ENCODE results near the gene DUXA. TPM values are rescaled to one million over a fixed set of nuclear protein-coding genes. Genes with fewer than 3 reads are reported as not detected.

DUXA gene
- total RNA-seq, 1 experiment from 2014 or later: not detected

- Histone ChIP-seq H3K27ac (no peak overlapping the region), H3K4me3 (no peak overlapping the region), H3K27me3 (ENCODE audit: insufficient read depth, low read depth) (no peaks in the 10 kb centered on the region), H3K4me1 (replicated peaks; ENCODE audit: insufficient read depth) (no peaks in the 10 kb centered on the region), H3K36me3 (ENCODE audit: low read depth) (no peaks in the 10 kb centered on the region), H3F3A (ENCODE audit: insufficient read depth, low read depth) (no peaks in the 10 kb centered on the region), H4K20me1 (ENCODE audit: insufficient read depth) (no peaks in the 10 kb centered on the region), H3K4me2 (no peak overlapping the region), H3K9me3 (ENCODE audit: insufficient read depth, low read depth) (peaks cover 42% of the 10 kb centered on the region), H3K79me2 (ENCODE audit: low read depth) (no peaks in the 10 kb centered on the region), H3K9me2 (ENCODE audit: insufficient read depth) (no peaks in the 10 kb centered on the region), H2AFZ (no peak overlapping the region)
- ChIA-PET POLR2A (ENCODE audit: unreplicated experiment) (no interaction called here), CTCF (interaction anchor here (0.6 kb wide), 1 partner anchor 768 kb away, joined by 3 read pairs; no protein-coding TSS in a partner anchor)
- TF ChIP-seq EZH2 (IDR thresholded peaks at IDR 0.05; ENCODE audit: low read depth) (no peak), CTCF (conservative IDR thresholded peaks at IDR 0.05) (no peak)
- no TSS peak for BruUV-seq (replicated peaks)
- no peak for DNase-seq
- intact Hi-C loops (cut with micrococcal nuclease; ENCODE audit: unreplicated experiment): no loop called here
Observed at GRCh38 chr19:57110592-57111328, 56.5 kb downstream of the DUXA start.

- DNase-seq: no peak
- Histone ChIP-seq H3K9me3 (ENCODE audit: insufficient read depth, low read depth) (peaks cover 22% of the 10 kb centered on the region), H3K27ac (no peak overlapping the region), H3K4me3 (no peak overlapping the region), H3K9me2 (ENCODE audit: insufficient read depth) (no peaks in the 10 kb centered on the region), H3K4me1 (replicated peaks; ENCODE audit: insufficient read depth) (no peaks in the 10 kb centered on the region), H2AFZ (no peak overlapping the region), H3K36me3 (ENCODE audit: low read depth) (no peaks in the 10 kb centered on the region), H3K79me2 (ENCODE audit: low read depth) (no peaks in the 10 kb centered on the region), H3K4me2 (no peak overlapping the region), H3F3A (ENCODE audit: insufficient read depth, low read depth) (no peaks in the 10 kb centered on the region), H3K27me3 (ENCODE audit: insufficient read depth, low read depth) (no peaks in the 10 kb centered on the region), H4K20me1 (ENCODE audit: insufficient read depth) (no peaks in the 10 kb centered on the region)
- ChIA-PET POLR2A (ENCODE audit: unreplicated experiment) (no interaction called here), CTCF (no interaction called here)
- no peak for TF ChIP-seq CTCF (conservative IDR thresholded peaks at IDR 0.05)
- no peak for TF ChIP-seq EZH2 (IDR thresholded peaks at IDR 0.05; ENCODE audit: low read depth)
- intact Hi-C loops (cut with micrococcal nuclease; ENCODE audit: unreplicated experiment): no loop called here
- no TSS peak for BruUV-seq (replicated peaks)
Observed at GRCh38 chr19:57106722-57107235, 60.5 kb downstream of the DUXA start.

- Histone ChIP-seq H3K79me2 (ENCODE audit: low read depth) (no peaks in the 10 kb centered on the region), H3K9me3 (ENCODE audit: insufficient read depth, low read depth) (peaks cover 16% of the 10 kb centered on the region), H3K27me3 (ENCODE audit: insufficient read depth, low read depth) (no peaks in the 10 kb centered on the region), H3K9me2 (ENCODE audit: insufficient read depth) (no peaks in the 10 kb centered on the region), H3K4me3 (no peak overlapping the region), H3K4me2 (no peak overlapping the region), H4K20me1 (ENCODE audit: insufficient read depth) (no peaks in the 10 kb centered on the region), H3F3A (ENCODE audit: insufficient read depth, low read depth) (no peaks in the 10 kb centered on the region), H3K36me3 (ENCODE audit: low read depth) (no peaks in the 10 kb centered on the region), H3K27ac (no peak overlapping the region), H3K4me1 (replicated peaks; ENCODE audit: insufficient read depth) (no peaks in the 10 kb centered on the region), H2AFZ (no peak overlapping the region)
- CTCF ChIA-PET: no interaction called here
- POLR2A ChIA-PET (ENCODE audit: unreplicated experiment): no interaction called here
- no peak for DNase-seq
- no TSS peak for BruUV-seq (replicated peaks)
- intact Hi-C loops (cut with micrococcal nuclease; ENCODE audit: unreplicated experiment): no loop called here
- TF ChIP-seq EZH2 (IDR thresholded peaks at IDR 0.05; ENCODE audit: low read depth) (no peak), CTCF (conservative IDR thresholded peaks at IDR 0.05) (no peak)
Observed at GRCh38 chr19:57105976-57106721, 61.1 kb downstream of the DUXA start.

Other genes with a start within 250 kb of the DUXA start
- not detected in 2 replicates for gene USP29, start 47.5 kb downstream of the DUXA start, total RNA-seq (2021)
- not detected in 2 replicates for gene ZIM3, start 22.3 kb downstream of the DUXA start, total RNA-seq (2021)
- gene ZNF264, start 24.0 kb upstream of the DUXA start, total RNA-seq (2021): 30.6 and 51.6 TPM in 2 replicates
- 0.55 and 3.9 TPM in 2 replicates for gene AURKC, start 63.5 kb upstream of the DUXA start, total RNA-seq (2021)
- gene ZNF805, start 73.1 kb upstream of the DUXA start, total RNA-seq (2021): 13.5 and 19.8 TPM in 2 replicates
- gene ZNF460, start 113.0 kb upstream of the DUXA start, total RNA-seq (2021): 84.0 and 94.2 TPM in 2 replicates
- gene ZNF543, start 153.0 kb upstream of the DUXA start, total RNA-seq (2021): 8.9 and 9.5 TPM in 2 replicates
- 10.9 and 11.4 TPM in 2 replicates for gene ZNF304, start 183.8 kb upstream of the DUXA start, total RNA-seq (2021)
- gene TRAPPC2B, start 196.1 kb upstream of the DUXA start, total RNA-seq (2021): 14.1 and 15.3 TPM in 2 replicates
- gene ZNF547, start 196.1 kb upstream of the DUXA start, total RNA-seq (2021): 3.1 and 6.0 TPM in 2 replicates
- 18.0 and 18.2 TPM in 2 replicates for gene ZNF548, start 222.4 kb upstream of the DUXA start, total RNA-seq (2021)
- 10.5 TPM in 2 replicates for gene ZNF17, start 243.7 kb upstream of the DUXA start, total RNA-seq (2021)

Data from PC-9 (cell line).